Mesendoderm (in vitro differentiated cells): Measurements from ENCODE around the gene ARHGAP18.

Experiments used
- DNase-seq: peaks from one replicate; pipeline ENCODE4 v3.0.0; 2013
- H2AK5ac ChIP-seq: 2 replicates; pipeline ENCODE4 v1.6.1; 2013; ENCODE audit warnings: low read length, inconsistent platforms
- H2BK120ac ChIP-seq: 2 replicates; pipeline ENCODE4 v1.6.1; 2013; ENCODE audit warnings: low read depth, mild to moderate bottlenecking, low read length, moderate library complexity, mixed read lengths
- H2BK15ac ChIP-seq: replicated peaks from 2 replicates; pipeline ENCODE4 v1.6.1; 2013; ENCODE audit warnings: low read depth, mild to moderate bottlenecking, moderate library complexity
- H2BK5ac ChIP-seq: 2 replicates; pipeline ENCODE4 v1.6.1; 2013; ENCODE audit warnings: low read length, inconsistent platforms
- H3K18ac ChIP-seq: 2 replicates; pipeline ENCODE4 v1.6.1; 2013; ENCODE audit warnings: mild to moderate bottlenecking, low read length, mixed read lengths
- H3K23ac ChIP-seq: one replicate; pipeline ENCODE4 v1.6.1; 2013; ENCODE audit warnings: low read length
- H3K27ac ChIP-seq: 2 replicates; pipeline ENCODE4 v1.5.1; 2013; ENCODE audit warnings: low read depth, mild to moderate bottlenecking, inconsistent platforms, low read length, moderate library complexity
- H3K27me3 ChIP-seq: 2 replicates; pipeline ENCODE4 v1.6.1; 2013; ENCODE audit warnings: low read length, control low read depth, mild to moderate bottlenecking, inconsistent platforms; ENCODE audit not compliant: insufficient read depth, poor library complexity
- H3K36me3 ChIP-seq: 2 replicates; pipeline ENCODE4 v1.6.1; 2013; ENCODE audit warnings: low read length, inconsistent platforms; ENCODE audit not compliant: control insufficient read depth, insufficient read depth
- H3K4ac ChIP-seq: one replicate; pipeline ENCODE4 v1.6.1; 2013; ENCODE audit warnings: low read depth, mild to moderate bottlenecking, low read length, moderate library complexity
- H3K4me1 ChIP-seq: 2 replicates; pipeline ENCODE4 v1.6.1; 2013; ENCODE audit warnings: low read depth, low read length, inconsistent platforms; ENCODE audit not compliant: control insufficient read depth
- H3K4me2 ChIP-seq: 2 replicates; pipeline ENCODE4 v1.6.1; 2013; ENCODE audit warnings: low read length
- H3K4me3 ChIP-seq: 2 replicates; pipeline ENCODE4 v1.5.1; 2013; ENCODE audit warnings: mild to moderate bottlenecking, low read length
- H3K56ac ChIP-seq: one replicate; pipeline ENCODE4 v1.6.1; 2013; ENCODE audit warnings: low read length
- H3K79me1 ChIP-seq: 2 replicates; pipeline ENCODE4 v1.6.1; 2013; ENCODE audit warnings: low read length, inconsistent platforms
- H3K79me2 ChIP-seq: 2 replicates; pipeline ENCODE4 v1.6.1; 2013; ENCODE audit warnings: mild to moderate bottlenecking, low read length; ENCODE audit not compliant: control insufficient read depth, insufficient read depth
- H3K9ac ChIP-seq: 2 replicates; pipeline ENCODE4 v1.6.1; 2013; ENCODE audit warnings: low read length, inconsistent platforms
- H4K5ac ChIP-seq: one replicate; pipeline ENCODE4 v1.6.1; 2013; ENCODE audit warnings: low read length
- H4K8ac ChIP-seq: one replicate; pipeline ENCODE4 v1.6.1; 2013; ENCODE audit warnings: low read depth, mild to moderate bottlenecking, control low read depth, low read length, moderate library complexity
- WGBS: extraction: QIAGEN DNeasy Blood & Tissue Kit; methylation state at CpG from one replicate; pipeline ENCODE4 v1.1.7; 2013; ENCODE audit warnings: low lambda C conversion rate, missing lambda C conversion rate; ENCODE audit not compliant: insufficient coverage; ENCODE audit errors: extremely low coverage; 5-methylcytosine and 5-hydroxymethylcytosine counted together

ARHGAP18 gene

DNA sequence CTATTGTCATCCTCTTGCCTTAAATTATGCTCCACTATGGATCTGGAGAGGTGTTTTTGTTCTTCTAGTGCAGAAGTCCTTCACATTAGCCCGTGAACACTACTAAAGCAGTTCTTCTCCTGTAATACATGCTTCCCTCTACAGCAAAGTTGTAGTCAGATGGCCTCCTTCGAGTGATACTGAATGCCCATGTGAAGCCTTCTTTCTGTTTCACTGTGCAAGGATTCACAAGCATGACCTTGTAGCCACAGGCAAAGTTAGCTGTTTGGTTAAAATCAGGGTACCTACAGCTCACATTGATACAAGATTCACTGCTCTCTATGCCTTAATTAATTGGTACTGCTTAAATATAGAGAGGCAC, 47.6 kb downstream of the ARHGAP18 start:
- Histone ChIP-seq H3K27ac (no peak overlapping the region), H3K56ac (no peak overlapping the region), H3K79me1 (no peaks in the 10 kb centered on the region), H2BK120ac (no peak overlapping the region), H4K5ac (no peak overlapping the region), H3K79me2 (no peaks in the 10 kb centered on the region), H3K9ac (no peak overlapping the region), H2BK15ac (no peak overlapping the region), H3K23ac (no peak overlapping the region), H3K27me3 (no peaks in the 10 kb centered on the region), H3K4ac (no peak overlapping the region), H3K4me1 (peaks cover 2% of the 10 kb centered on the region), H2BK5ac (no peak overlapping the region), H3K18ac (no peak overlapping the region), H3K4me3 (no peak overlapping the region), H3K4me2 (no peak overlapping the region), H3K36me3 (no peaks in the 10 kb centered on the region), H2AK5ac (no peak overlapping the region), H4K8ac (no peak overlapping the region)
- no CpG with 5 or more reads among the region's 2 CpGs for WGBS
- DNase-seq, result no peak

DNA sequence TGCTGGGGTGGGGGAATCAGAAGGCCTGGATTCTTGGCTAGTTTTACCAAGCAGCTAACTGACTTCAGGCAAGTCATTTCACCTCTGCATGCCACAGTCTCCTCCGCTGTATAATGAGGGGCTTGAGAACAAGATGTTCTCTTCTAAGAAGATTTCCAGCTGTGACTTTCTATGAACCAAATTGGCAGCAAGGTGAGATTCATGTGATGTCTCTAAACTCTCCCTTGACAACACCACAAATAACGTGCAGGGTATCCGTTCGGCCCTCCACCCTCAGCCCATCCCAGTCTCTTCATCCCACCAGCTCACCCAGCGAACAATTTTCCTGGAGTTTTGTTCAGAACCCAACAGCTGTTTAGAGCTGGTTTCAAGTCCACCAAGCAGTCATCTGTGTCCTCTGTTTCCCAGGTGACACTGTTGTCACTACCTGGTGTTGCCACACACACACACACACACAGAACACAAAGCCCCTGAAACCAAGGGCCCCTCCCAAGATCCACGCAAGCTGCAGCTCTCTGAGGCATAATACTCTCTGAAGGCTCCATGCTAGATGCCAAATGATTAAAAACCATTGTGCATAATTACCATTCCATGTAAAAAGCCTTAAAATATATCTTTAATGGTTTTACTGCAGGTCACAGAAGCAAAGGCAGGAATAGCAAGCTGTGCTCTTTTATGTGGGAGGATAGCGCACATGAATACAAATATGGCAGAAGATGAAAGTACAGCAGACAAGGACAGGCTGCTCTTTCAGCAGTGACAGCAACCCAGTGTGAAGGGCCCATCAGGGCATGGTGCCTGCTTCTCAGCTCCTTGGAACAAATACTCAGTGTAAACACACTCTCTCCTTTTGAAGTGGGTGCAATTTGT, 48.2 kb downstream of the ARHGAP18 start:
- no peak overlapping the region for H3K4me3 ChIP-seq
- WGBS, result no CpG with 5 or more reads among the region's 7 CpGs

GRCh38 chr6:129660346-129660676, 49.7 kb downstream of the ARHGAP18 start:
- H3K4me2 ChIP-seq, result no peak overlapping the region
- no peak overlapping the region for H4K5ac ChIP-seq
- H3K18ac ChIP-seq, result no peak overlapping the region
- no peak for DNase-seq
- H4K8ac ChIP-seq, result no peak overlapping the region
- no peak overlapping the region for H3K23ac ChIP-seq
- WGBS, result no CpG with 5 or more reads among the region's 2 CpGs
- no peaks in the 10 kb centered on the region for H3K79me2 ChIP-seq
- no peak overlapping the region for H3K4ac ChIP-seq
- no peak overlapping the region for H2AK5ac ChIP-seq
- no peak overlapping the region for H3K56ac ChIP-seq
- H3K27me3 ChIP-seq, result no peaks in the 10 kb centered on the region
- no peak overlapping the region for H3K4me3 ChIP-seq
- H3K36me3 ChIP-seq, result no peaks in the 10 kb centered on the region
- no peak overlapping the region for H2BK120ac ChIP-seq
- no peak overlapping the region for H2BK15ac ChIP-seq
- H3K9ac ChIP-seq, result no peak overlapping the region
- peaks cover 2% of the 10 kb centered on the region for H3K4me1 ChIP-seq
- H3K79me1 ChIP-seq, result no peaks in the 10 kb centered on the region
- no peak overlapping the region for H2BK5ac ChIP-seq
- no peak overlapping the region for H3K27ac ChIP-seq

More for the DNA sequence above, 48.2 kb downstream of the ARHGAP18 start:
- Histone ChIP-seq H3K9ac (no peak overlapping the region), H4K5ac (no peak overlapping the region), H4K8ac (no peak overlapping the region), H3K4me2 (no peak overlapping the region), H3K4me1 (peaks cover 2% of the 10 kb centered on the region), H3K79me1 (no peaks in the 10 kb centered on the region), H2AK5ac (no peak overlapping the region), H3K4ac (no peak overlapping the region), H3K18ac (no peak overlapping the region), H3K23ac (no peak overlapping the region), H2BK15ac (no peak overlapping the region), H3K79me2 (no peaks in the 10 kb centered on the region), H2BK120ac (no peak overlapping the region), H3K27me3 (no peaks in the 10 kb centered on the region), H3K36me3 (no peaks in the 10 kb centered on the region), H2BK5ac (no peak overlapping the region), H3K27ac (no peak overlapping the region), H3K56ac (no peak overlapping the region)
- DNase-seq, result no peak

GRCh38 chr6:129659590-129660345, 50.2 kb downstream of the ARHGAP18 start:
- H4K5ac ChIP-seq, result no peak overlapping the region
- no peak overlapping the region for H2BK15ac ChIP-seq

DNA sequence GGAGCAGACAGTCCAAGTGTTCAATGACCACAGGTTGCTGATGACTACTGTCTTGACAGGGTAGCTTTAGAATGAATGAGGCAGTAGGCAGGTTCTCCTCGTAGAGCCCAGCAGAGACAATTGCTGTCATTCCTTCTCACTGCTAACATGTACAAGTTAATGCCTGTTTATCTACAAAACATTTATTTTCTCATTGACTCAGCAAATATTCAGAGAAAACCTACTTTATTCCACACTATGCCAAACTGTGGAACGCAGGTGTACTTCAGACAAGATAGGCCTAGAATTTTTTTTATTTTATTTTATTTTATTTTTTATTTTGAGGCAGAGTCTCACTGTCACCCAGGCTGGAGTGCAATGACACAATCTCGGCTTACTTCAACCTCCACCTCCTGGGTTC, 50.8 kb downstream of the ARHGAP18 start:
- Histone ChIP-seq H3K23ac (no peak overlapping the region), H3K27ac (no peak overlapping the region), H3K18ac (no peak overlapping the region), H3K4me2 (no peak overlapping the region), H3K4me3 (no peak overlapping the region), H3K79me1 (no peaks in the 10 kb centered on the region), H3K79me2 (no peaks in the 10 kb centered on the region), H3K9ac (no peak overlapping the region), H3K4ac (no peak overlapping the region), H2BK15ac (no peak overlapping the region), H3K4me1 (peaks cover 2% of the 10 kb centered on the region), H3K36me3 (no peaks in the 10 kb centered on the region), H2AK5ac (no peak overlapping the region), H3K27me3 (no peaks in the 10 kb centered on the region), H4K5ac (no peak overlapping the region), H3K56ac (no peak overlapping the region), H2BK5ac (no peak overlapping the region), H4K8ac (no peak overlapping the region), H2BK120ac (no peak overlapping the region)
- no peak for DNase-seq
- WGBS, result no CpG with 5 or more reads among the region's 3 CpGs

More at GRCh38 chr6:129659590-129660345, 50.2 kb downstream of the ARHGAP18 start:
- H3K4me1 ChIP-seq, result peaks cover 2% of the 10 kb centered on the region
- H3K23ac ChIP-seq, result peak overlapping the region; percentile 74
- H3K4ac ChIP-seq, result no peak overlapping the region
- peak; percentile 65 for DNase-seq
- no peak overlapping the region for H3K4me3 ChIP-seq
- H3K27ac ChIP-seq, result no peak overlapping the region
- H2BK5ac ChIP-seq, result no peak overlapping the region
- H4K8ac ChIP-seq, result no peak overlapping the region
- H3K4me2 ChIP-seq, result no peak overlapping the region
- H2AK5ac ChIP-seq, result no peak overlapping the region
- H3K18ac ChIP-seq, result no peak overlapping the region
- no peak overlapping the region for H3K56ac ChIP-seq
- no peaks in the 10 kb centered on the region for H3K27me3 ChIP-seq
- H3K79me2 ChIP-seq, result no peaks in the 10 kb centered on the region
- no peak overlapping the region for H3K9ac ChIP-seq
- no peaks in the 10 kb centered on the region for H3K79me1 ChIP-seq
- no CpG with 5 or more reads among the region's 14 CpGs for WGBS
- no peak overlapping the region for H2BK120ac ChIP-seq
- H3K36me3 ChIP-seq, result no peaks in the 10 kb centered on the region
